WI38 (cell line): ENCODE measurements around the gene PHF19.

Source experiments
- H3K4me3 ChIP-seq: 2 replicates; pipeline ENCODE4 v1.5.1; 2011; ENCODE audit warnings: low read depth, mild to moderate bottlenecking, control low read depth, low read length
- CTCF ChIP-seq: IDR thresholded peaks from 2 replicates; pipeline ENCODE4 v1.5.1; 2012; ENCODE audit warnings: low read depth, mild to moderate bottlenecking, control low read depth, low read length

PHF19 gene

GRCh38 chr9:120916588-120916987, 39.6 kb upstream of the PHF19 start:
- no peak overlapping the region for H3K4me3 ChIP-seq
- TF ChIP-seq CTCF, result no peak

GRCh38 chr9:120915854-120916470, 39.0 kb upstream of the PHF19 start:
- H3K4me3 ChIP-seq, result no peak overlapping the region
- TF ChIP-seq CTCF, result no peak

- no peak overlapping the region for H3K4me3 ChIP-seq
- TF ChIP-seq CTCF, result no peak
Measured at GRCh38 chr9:120914953-120915352, 38.0 kb upstream of the PHF19 start.

GRCh38 chr9:120914396-120914795, 37.4 kb upstream of the PHF19 start:
- no peak for TF ChIP-seq CTCF
- no peak overlapping the region for H3K4me3 ChIP-seq

GRCh38 chr9:120913647-120914264, 36.8 kb upstream of the PHF19 start:
- H3K4me3 ChIP-seq, result no peak overlapping the region
- TF ChIP-seq CTCF, result no peak

- no peak overlapping the region for H3K4me3 ChIP-seq
- no peak for TF ChIP-seq CTCF
Measured at GRCh38 chr9:120912958-120913646, 36.1 kb upstream of the PHF19 start.

GRCh38 chr9:120911295-120911837, 34.4 kb upstream of the PHF19 start:
- no peak overlapping the region for H3K4me3 ChIP-seq
- no peak for TF ChIP-seq CTCF
